Measurements from ENCODE around the gene TCEAL7. TPM values are rescaled to one million over a fixed set of nuclear protein-coding genes. Genes with fewer than 3 reads are reported as not detected.

TCEAL7 gene
- total RNA-seq, 1 donor from 2014 or later: 34.3 TPM

GRCh38 chrX:103376979-103377324, 46.9 kb downstream of the TCEAL7 start:
- Histone ChIP-seq H3K4me2 (peak overlapping the region; percentile 84), H4K20me1 (ENCODE audit: low read depth) (no peaks in the 10 kb centered on the region), H3K9me3 (ENCODE audit: low read depth) (no peaks in the 10 kb centered on the region), H3K36me3 (no peaks in the 10 kb centered on the region), H3K9ac (peak overlapping the region; percentile 80), H3K4me1 (no peaks in the 10 kb centered on the region), H3K4me3 (peak overlapping the region; percentile 78), H3F3A (ENCODE audit: low read depth) (peaks cover 18% of the 10 kb centered on the region), H2AFZ (replicated peaks) (no peak overlapping the region), H3K79me2 (ENCODE audit: low read depth) (peaks cover 27% of the 10 kb centered on the region), H3K27me3 (no peaks in the 10 kb centered on the region), H3K27ac (peak overlapping the region; percentile 80)
- TF ChIP-seq EZH2 (IDR thresholded peaks at IDR 0.05): no peak
- peaks cover 9% of the 10 kb centered on the region for H3K27me3 Mint-ChIP-seq (ENCODE audit: insufficient read depth, low read depth)
- peak; percentile 57 for DNase-seq (ENCODE audit: low spot score)
- peak overlapping the region; percentile 90 for H3K4me3 Mint-ChIP-seq
- H3K36me3 Mint-ChIP-seq: peaks cover 11% of the 10 kb centered on the region
- peak overlapping the region; percentile 77 for H3K27ac Mint-ChIP-seq
- H3K9me3 Mint-ChIP-seq: peaks cover 2% of the 10 kb centered on the region
- peaks cover 19% of the 10 kb centered on the region for H3K4me1 Mint-ChIP-seq

GRCh38 chrX:103378990-103379389, 49.0 kb downstream of the TCEAL7 start:
- Mint-ChIP-seq H3K36me3 (peaks cover 11% of the 10 kb centered on the region), H3K4me1 (peaks cover 19% of the 10 kb centered on the region), H3K9me3 (peaks cover 2% of the 10 kb centered on the region)

More at GRCh38 chrX:103378990-103379389, 49.0 kb downstream of the TCEAL7 start:
- Histone ChIP-seq H3K27ac (no peak overlapping the region), H3K4me2 (no peak overlapping the region), H4K20me1 (ENCODE audit: low read depth) (no peaks in the 10 kb centered on the region), H3K4me3 (no peak overlapping the region), H3K79me2 (ENCODE audit: low read depth) (peaks cover 27% of the 10 kb centered on the region), H3K27me3 (no peaks in the 10 kb centered on the region), H3K36me3 (no peaks in the 10 kb centered on the region), H2AFZ (replicated peaks) (no peak overlapping the region), H3F3A (ENCODE audit: low read depth) (peaks cover 18% of the 10 kb centered on the region), H3K9ac (no peak overlapping the region), H3K9me3 (ENCODE audit: low read depth) (no peaks in the 10 kb centered on the region), H3K4me1 (no peaks in the 10 kb centered on the region)
- TF ChIP-seq EZH2phosphoT487 (IDR thresholded peaks at IDR 0.05) (no peak), CTCF (IDR thresholded peaks at IDR 0.05) (no peak), EZH2 (IDR thresholded peaks at IDR 0.05) (no peak)
- H3K4me3 Mint-ChIP-seq: peak overlapping the region; percentile 31
- peaks cover 9% of the 10 kb centered on the region for H3K27me3 Mint-ChIP-seq (ENCODE audit: insufficient read depth, low read depth)
- H3K27ac Mint-ChIP-seq: no peak overlapping the region
- no peak for DNase-seq (ENCODE audit: low spot score)

Small RNA genes lying within 50 kb of the gene (small RNA-seq; reads per million reads assigned to genes)
- not detected for gene Z92846.1

Other genes with a start within 250 kb of the TCEAL7 start
- gene NXF3, start 237.1 kb upstream of the TCEAL7 start, total RNA-seq (ENCODE audit: low replicate concordance): not detected in 2 replicates
- gene BEX4, start 115.1 kb upstream of the TCEAL7 start, total RNA-seq (ENCODE audit: low replicate concordance): 64.0 and 106 TPM in 2 replicates
- gene TCEAL8, start 75.1 kb upstream of the TCEAL7 start, total RNA-seq (ENCODE audit: low replicate concordance): 95.7 and 160 TPM in 2 replicates
- 0.12 TPM in 1 of 2 replicates, not detected in the other for gene TCEAL5, start 53.5 kb upstream of the TCEAL7 start, total RNA-seq (ENCODE audit: low replicate concordance)
- gene BEX2, start 19.2 kb upstream of the TCEAL7 start, total RNA-seq (ENCODE audit: low replicate concordance): 37.5 and 45.4 TPM in 2 replicates
- 72.0 and 108 TPM in 2 replicates for gene TCEAL9, start 26.3 kb downstream of the TCEAL7 start, total RNA-seq (ENCODE audit: low replicate concordance)
- 344 and 392 TPM in 2 replicates for gene BEX3, start 46.3 kb downstream of the TCEAL7 start, total RNA-seq (ENCODE audit: low replicate concordance)
- 0.31 and 0.60 TPM in 2 replicates for gene RAB40A, start 189.2 kb downstream of the TCEAL7 start, total RNA-seq (ENCODE audit: low replicate concordance)